Cardiac muscle cell (in vitro differentiated cells and primary cell): ENCODE measurements around the gene PDCD10. TPM values are rescaled to one million over a fixed set of nuclear protein-coding genes. Genes with fewer than 3 reads are reported as not detected.

Experiments
- DNase-seq, 2 donors: peaks; one replicate each; pipeline versions ENCODE4 v3.0.0 to v3.0.0-alpha.2; 2010 to 2017; ENCODE audit warnings: low read depth in 1 of 2, low spot score in 1 of 2
- H3K27ac ChIP-seq: fragments of 200-600 bp; sonication (generic); 2 replicates; pipeline ENCODE4 v1.5.1; 2016
- H3K27me3 ChIP-seq: fragments of 200-600 bp; sonication (generic); 2 replicates; pipeline ENCODE4 v1.6.0; 2016; ENCODE audit warnings: control low read depth
- H3K36me3 ChIP-seq: fragments of 200-600 bp; sonication (generic); 2 replicates; pipeline ENCODE4 v1.5.1; 2016; ENCODE audit warnings: control low read depth
- H3K4me1 ChIP-seq: fragments of 200-600 bp; sonication (generic); 2 replicates; pipeline ENCODE4 v1.8.1; 2017; ENCODE audit warnings: low read depth, mild to moderate bottlenecking, mixed run types
- H3K4me3 ChIP-seq: fragments of 200-600 bp; sonication (generic); 2 replicates; pipeline ENCODE4 v1.5.1; 2016; ENCODE audit warnings: mild to moderate bottlenecking
- H3K9me3 ChIP-seq: fragments of 200-600 bp; sonication (generic); 2 replicates; pipeline ENCODE4 v1.5.1; 2017; ENCODE audit warnings: low read depth, mild to moderate bottlenecking, control low read depth
- polyA plus RNA-seq: library from polyadenylated mRNA; unstranded; fragments of >200 nt; fragmentation: Nextera tagmentation; extraction: Ambion mirVana; gene quantifications from 2 replicates; pipeline ENCODE4 v1.2.1, GENCODE V29; 2016
- total RNA-seq: library from RNA; depleted of rRNA; stranded (reverse); fragments of >200 nt; gene quantifications from 2 replicates; pipeline ENCODE4 v1.2.3, GENCODE V29; 2016
- TF ChIP-seq, protein P1 (sequence below): IDR thresholded peaks from 2 replicates; pipeline ENCODE4 v1.5.1; 2012; ENCODE audit warnings: low read depth, mild to moderate bottlenecking, low read length

Gene PDCD10
- total and polyA plus RNA-seq, 2 experiments from 2014 or later: 39.6 to 56.9 TPM

DNA sequence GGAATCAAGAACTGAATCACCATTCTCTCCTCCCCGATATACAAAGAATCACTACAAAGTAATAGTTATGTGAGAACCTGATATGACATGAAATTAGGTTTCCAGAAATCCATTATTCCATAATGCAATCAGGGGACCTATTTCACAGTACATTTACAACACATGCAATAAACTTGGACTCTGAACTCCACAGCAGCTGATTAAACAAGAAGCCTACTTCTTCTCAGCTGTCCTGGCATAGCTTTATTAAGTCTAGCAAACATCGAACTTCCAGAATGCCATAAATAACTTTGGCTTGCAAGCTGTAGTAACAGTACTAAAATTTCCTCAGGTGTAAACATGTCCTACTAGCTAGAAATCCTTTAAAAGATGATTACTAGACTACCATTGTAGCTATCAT is 17.8 kb downstream of the PDCD10 start:
- no peaks in the 10 kb centered on the region for H3K27me3 ChIP-seq
- no peak overlapping the region for H3K27ac ChIP-seq
- TF ChIP-seq, protein P1, sequence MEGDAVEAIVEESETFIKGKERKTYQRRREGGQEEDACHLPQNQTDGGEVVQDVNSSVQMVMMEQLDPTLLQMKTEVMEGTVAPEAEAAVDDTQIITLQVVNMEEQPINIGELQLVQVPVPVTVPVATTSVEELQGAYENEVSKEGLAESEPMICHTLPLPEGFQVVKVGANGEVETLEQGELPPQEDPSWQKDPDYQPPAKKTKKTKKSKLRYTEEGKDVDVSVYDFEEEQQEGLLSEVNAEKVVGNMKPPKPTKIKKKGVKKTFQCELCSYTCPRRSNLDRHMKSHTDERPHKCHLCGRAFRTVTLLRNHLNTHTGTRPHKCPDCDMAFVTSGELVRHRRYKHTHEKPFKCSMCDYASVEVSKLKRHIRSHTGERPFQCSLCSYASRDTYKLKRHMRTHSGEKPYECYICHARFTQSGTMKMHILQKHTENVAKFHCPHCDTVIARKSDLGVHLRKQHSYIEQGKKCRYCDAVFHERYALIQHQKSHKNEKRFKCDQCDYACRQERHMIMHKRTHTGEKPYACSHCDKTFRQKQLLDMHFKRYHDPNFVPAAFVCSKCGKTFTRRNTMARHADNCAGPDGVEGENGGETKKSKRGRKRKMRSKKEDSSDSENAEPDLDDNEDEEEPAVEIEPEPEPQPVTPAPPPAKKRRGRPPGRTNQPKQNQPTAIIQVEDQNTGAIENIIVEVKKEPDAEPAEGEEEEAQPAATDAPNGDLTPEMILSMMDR: no peak
- no peak overlapping the region for H3K4me3 ChIP-seq
- no peak for DNase-seq
- no peaks in the 10 kb centered on the region for H3K4me1 ChIP-seq
- H3K36me3 ChIP-seq: peaks cover 16% of the 10 kb centered on the region
- H3K9me3 ChIP-seq: no peaks in the 10 kb centered on the region

DNA sequence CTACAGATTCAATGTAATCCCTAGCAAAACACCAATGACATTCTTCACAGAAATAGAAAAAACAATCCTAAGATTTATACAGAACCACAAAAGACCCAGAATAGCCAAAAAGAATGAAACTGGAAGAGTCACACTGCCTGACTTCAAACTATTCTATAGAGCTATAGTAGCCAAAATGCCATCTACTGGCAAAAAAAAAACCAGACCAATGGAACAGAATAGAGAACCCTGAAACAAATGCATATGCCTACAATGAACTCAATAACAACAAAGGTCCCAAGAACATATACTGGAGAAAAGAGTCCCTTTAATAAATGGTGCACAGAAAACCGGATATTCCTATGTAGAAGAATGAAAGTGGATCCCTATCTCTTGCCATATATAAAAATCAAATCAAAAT is 19.8 kb downstream of the PDCD10 start:
- DNase-seq: no peak
- H3K9me3 ChIP-seq: no peaks in the 10 kb centered on the region
- H3K27ac ChIP-seq: no peak overlapping the region
- no peak overlapping the region for H3K4me3 ChIP-seq
- no peaks in the 10 kb centered on the region for H3K27me3 ChIP-seq
- H3K4me1 ChIP-seq: no peaks in the 10 kb centered on the region
- peaks cover 16% of the 10 kb centered on the region for H3K36me3 ChIP-seq
- TF ChIP-seq, protein P1: no peak

DNA sequence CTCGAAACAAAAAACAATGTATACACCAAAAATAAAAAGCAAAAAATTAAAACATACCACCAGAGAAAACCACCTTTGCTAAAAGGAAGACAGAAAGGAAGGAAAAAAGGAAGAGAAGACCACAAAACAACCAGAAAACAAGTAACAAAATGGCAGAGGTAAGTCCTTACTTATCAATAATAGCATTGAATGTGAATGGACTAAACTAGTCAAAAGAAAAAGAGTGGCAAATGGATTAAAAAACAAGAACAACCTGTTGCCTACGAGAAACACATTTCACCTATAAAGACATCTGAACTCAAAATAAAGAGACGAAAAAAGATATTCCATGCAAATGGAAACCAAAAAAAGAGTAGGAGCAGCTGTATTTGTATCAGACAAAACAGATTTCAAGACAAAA is 22.2 kb downstream of the PDCD10 start:
- TF ChIP-seq, protein P1: no peak
- Histone ChIP-seq H3K27ac (no peak overlapping the region), H3K27me3 (no peaks in the 10 kb centered on the region), H3K4me1 (no peaks in the 10 kb centered on the region), H3K36me3 (no peaks in the 10 kb centered on the region), H3K9me3 (no peaks in the 10 kb centered on the region), H3K4me3 (no peak overlapping the region)
- no peak for DNase-seq

DNA sequence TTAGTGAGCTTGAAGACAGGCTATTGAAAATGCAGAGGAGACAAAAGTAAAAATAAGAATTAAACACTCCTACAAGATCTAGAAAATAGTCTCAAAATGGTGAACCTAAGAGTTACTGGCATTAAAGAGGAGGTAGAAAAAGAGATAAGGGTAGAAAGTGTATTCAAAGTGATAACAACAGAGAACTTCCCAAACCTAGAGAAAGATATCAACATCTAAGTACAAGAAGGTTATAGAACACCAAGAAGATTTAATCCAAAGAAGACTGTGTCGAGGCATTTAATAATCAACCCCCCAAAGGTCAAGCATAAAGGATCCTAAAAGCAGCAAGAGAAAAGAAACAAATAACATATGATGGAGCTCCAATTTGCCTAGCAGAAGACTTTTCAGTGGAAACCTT is 23.3 kb downstream of the PDCD10 start:
- Histone ChIP-seq H3K9me3 (no peaks in the 10 kb centered on the region), H3K36me3 (no peaks in the 10 kb centered on the region), H3K27me3 (no peaks in the 10 kb centered on the region), H3K4me1 (no peaks in the 10 kb centered on the region), H3K4me3 (no peak overlapping the region), H3K27ac (no peak overlapping the region)
- no peak for DNase-seq
- TF ChIP-seq, protein P1: no peak

DNA sequence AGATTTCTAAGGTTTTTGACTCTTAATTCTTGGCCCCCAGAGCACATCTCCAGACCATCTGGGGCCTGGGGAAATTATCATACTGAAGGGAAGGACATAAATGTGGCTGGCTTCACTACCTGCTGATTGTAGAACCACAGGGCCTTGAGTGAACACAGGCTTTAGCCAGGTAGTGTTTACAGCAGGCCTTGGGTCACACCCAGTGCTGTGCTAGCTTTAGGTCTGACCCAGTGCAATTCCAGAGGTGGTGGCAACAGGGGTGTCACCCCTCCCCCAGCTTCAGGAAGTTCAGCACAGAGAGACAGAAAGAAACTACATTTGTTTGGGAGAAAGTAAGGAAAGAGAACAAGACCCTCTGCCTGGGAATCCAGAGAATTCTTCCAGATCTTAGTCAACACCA is 24.1 kb downstream of the PDCD10 start:
- H3K27me3 ChIP-seq: no peaks in the 10 kb centered on the region
- no peaks in the 10 kb centered on the region for H3K4me1 ChIP-seq
- no peak for DNase-seq
- no peak overlapping the region for H3K4me3 ChIP-seq
- no peak overlapping the region for H3K27ac ChIP-seq
- H3K36me3 ChIP-seq: no peaks in the 10 kb centered on the region
- TF ChIP-seq, protein P1: no peak
- no peaks in the 10 kb centered on the region for H3K9me3 ChIP-seq

DNA sequence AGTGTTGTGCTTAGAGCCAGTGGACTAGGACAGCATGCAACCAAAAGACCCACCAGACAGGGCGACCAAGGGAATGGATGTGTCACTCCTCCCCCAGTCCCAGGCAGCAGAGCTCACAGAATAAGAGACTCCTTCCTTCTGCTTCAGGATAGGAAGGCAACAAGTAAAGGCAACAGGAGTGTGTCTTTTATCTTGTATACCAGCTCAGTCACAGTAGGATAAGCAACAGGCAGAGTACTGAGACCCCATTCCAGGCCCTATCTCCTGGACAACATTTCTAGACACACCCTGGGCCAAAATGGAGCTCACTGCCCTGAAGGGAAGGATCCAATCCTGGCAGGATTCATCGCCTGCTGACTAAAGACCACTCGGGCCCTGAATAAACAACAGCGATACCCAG is 25.0 kb downstream of the PDCD10 start:
- Histone ChIP-seq H3K9me3 (no peaks in the 10 kb centered on the region), H3K27ac (no peak overlapping the region), H3K36me3 (peaks cover 4% of the 10 kb centered on the region), H3K27me3 (no peaks in the 10 kb centered on the region), H3K4me3 (no peak overlapping the region), H3K4me1 (no peaks in the 10 kb centered on the region)
- no peak for DNase-seq
- TF ChIP-seq, protein P1: no peak
